HG03135 (cell line): ENCODE results near the gene ZNF385B.
"Not testable (repeated sequence)": the region's sequence is repeated elsewhere in the genome, so short reads cannot be mapped to it uniquely, and the experiment has no call there.

Experiments used
- ATAC-seq: cut with Tn5 transposase; IDR thresholded peaks from one replicate; pipeline ENCODE4 v1.9.1; 2021; ENCODE audit warnings: mild to moderate bottlenecking, moderate library complexity; ENCODE audit not compliant: unreplicated experiment

The ZNF385B gene

DNA sequence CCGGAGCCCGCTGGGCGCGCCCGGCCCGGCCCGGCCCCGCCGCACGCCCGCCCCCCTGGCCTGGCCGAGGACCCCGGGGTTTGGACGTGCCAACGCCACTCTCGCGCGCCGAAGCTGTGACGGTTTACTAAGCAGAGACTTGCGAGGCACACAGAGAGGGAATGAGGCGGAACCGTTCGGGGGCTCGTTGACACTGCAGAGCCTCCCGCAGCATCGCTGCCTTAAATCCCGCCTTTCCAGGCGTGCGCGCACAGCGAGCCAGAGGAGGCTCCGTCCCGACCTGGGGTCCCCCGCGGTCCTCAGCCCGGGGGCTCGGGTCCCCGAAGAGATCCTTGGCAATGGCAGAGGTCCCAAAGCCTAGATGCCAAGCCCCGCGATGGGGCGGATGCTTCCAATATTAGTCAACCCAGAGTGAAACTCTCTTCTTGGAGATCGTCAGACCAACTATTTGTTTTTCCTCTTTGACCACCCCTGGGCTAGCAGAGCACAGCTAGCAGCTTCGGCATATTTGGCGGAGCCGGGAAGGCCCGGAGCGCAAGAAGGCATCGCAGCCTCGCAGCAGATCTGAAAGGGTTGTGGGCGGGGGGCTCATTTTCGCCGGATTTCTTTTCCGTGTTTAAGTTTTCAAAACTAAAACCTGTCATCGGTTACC, at the start of gene ZNF385B:
Gene ZNF385B (minus strand): TSS at position 197 of the 652 bp plus-strand sequence.
- ATAC-seq = no peak

DNA sequence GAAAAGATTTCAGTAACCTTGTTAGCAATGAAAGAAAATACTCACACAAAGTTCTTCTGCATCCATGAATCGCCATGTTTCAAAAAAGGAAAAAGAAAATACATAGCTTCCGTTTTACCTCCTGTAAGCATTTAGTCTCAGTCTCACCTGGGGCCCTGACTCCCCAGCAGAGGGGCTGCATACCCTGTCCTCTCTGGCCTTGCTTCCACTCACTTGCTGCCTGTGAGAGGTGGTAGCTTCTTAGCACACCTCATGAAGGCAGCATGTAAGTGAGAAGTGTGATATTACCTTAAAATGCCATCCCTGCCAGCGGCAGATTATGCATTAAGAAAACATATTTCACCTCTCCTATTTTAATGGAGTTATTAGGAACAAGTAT, 49.3 kb upstream of the ZNF385B start:
- ATAC-seq = no peak

DNA sequence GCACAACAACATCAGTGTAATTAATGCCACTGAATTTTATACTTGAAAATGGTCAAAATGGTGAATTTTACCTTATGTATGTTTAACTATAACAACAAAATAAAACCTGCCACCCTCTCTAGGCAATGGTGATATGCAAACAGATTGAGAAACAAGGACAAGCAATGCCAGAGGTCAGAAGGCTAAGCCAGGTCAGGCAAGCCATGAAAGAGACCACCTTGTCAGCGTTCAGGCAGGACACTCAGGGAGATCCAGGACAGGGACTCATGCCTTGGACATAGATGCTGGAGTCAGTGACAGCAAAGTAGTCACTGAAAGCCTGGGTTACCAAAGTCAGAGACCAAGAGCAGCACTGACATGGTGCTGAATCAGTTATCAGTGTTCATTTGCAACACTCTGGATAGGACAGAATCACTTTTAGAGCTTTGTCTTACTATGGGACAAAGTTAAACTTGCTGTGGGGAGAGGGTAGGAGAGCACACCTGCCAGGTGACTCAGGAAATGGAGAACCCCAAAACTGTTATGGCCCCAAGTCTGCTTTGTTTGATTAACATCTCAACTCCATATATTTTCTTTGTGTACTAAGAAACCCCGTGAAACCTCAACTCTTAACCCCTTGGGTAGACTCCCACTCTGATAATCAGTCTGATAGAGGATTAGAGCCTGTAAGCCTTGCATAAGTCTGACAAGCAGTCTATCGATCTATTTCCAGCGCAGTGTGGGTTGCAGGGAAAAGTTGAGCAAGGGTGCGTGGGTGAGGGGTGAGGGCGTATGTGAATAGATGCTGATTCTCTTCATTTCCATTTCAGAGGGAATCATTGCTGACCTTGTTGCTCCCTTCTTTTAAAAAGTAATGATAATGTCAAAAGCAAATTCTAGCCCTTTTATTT, 48.7 kb upstream of the ZNF385B start:
- ATAC-seq = no peak

DNA sequence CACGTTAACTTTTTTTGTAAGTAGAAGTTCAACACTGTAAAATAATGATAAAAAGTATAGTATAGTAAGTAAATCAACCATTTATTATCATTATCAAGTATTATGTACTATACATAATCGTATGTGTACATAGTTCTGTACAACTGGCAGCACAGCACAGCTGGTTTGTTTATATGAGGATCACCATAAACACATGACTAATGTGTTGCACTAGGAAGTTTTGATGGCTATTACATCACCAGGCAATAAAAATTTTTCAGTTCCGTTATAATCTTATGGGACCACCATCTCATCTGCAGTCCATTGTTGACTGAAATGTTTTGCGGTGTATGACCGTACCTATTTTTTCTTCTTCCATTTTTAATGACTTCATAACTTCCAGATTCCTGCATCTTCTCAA, 39.2 kb upstream of the ZNF385B start:
- no peak for ATAC-seq

- no peak for ATAC-seq
Measured at GRCh38 chr2:179899666-179900065, 38.3 kb upstream of the ZNF385B start.

GRCh38 chr2:179898873-179899272, 37.5 kb upstream of the ZNF385B start:
- peak; percentile 92 for ATAC-seq

DNA sequence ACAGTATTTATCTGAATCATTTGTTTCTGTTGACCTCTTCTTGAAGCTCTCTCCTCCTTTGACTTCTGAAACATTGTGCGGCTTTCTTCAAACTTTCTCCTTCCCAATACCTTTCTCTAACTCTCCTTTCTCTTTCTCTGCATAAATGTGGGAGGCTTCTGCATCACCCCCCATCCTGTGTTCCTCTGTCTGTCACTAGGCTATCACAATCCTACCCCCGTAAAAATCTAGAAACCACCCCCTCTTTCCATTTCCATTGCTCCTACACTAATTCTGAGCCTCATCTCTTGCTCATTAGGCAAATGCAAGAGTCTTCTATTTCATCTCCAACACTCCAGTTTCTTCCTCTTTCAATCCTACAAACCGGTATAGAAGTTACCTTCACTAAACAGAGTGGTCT, 32.2 kb upstream of the ZNF385B start:
- ATAC-seq = no peak

DNA sequence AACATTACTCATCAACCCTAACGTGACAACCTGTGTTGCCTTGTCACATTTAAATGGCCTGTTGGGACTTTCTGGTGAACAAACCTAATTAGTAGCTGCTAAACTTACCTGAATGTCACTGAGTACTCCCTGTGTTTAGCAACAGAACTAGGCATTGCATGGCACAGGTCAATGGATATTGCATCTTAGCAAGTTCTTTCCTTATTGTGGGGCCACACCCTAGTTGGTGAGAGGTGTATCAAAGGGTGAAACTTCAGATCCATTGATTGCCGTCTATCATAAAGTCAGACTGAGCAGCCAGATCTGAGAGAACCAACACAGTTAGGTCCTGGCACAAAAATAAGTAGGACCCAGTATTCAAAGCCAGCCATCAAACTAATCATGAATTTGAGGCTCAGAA, 29.8 kb upstream of the ZNF385B start:
- ATAC-seq = no peak

DNA sequence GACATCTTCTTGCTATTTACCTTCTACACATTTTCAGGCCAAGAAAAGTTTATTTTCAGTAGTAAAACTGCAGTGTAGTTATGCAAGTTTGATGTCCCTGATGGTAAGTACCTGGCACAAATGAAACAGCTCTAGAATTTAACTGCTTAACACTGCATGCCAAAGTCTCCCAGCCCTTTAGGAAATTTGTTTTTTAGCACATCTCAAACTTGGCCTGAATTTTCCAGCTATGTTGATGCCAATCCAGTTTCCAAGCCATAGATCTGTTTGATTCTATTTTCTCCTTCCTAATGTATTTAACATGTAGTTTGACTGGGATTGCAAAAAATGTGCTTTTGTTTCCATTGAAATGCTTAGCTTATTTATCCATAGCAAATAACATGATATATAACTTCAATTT, 29.3 kb upstream of the ZNF385B start:
- no peak for ATAC-seq

DNA sequence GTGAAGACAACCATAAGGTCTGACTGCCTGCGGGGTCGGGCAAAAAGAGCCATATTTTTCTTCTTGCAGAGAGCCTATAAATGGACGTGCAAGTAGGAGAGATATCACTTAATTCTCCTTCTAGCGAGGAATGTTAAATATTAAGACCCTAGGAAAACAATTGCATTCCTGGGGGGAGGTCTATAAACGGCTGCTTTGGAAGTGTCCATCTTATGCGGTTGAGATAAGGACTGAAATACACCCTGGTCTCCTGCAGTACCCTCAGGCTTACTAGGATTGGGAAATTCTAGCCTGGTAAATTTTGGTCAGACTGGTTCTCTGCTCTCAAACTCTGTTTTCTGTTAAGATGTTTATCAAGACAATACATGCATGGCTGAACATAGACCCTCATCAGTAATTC, 27.2 kb upstream of the ZNF385B start:
- not testable (repeated sequence) for ATAC-seq

GRCh38 chr2:179884193-179884592, 22.8 kb upstream of the ZNF385B start:
- ATAC-seq = no peak

- no peak for ATAC-seq
Measured at GRCh38 chr2:179882851-179883806, 21.7 kb upstream of the ZNF385B start.

GRCh38 chr2:179877601-179878364, 16.4 kb upstream of the ZNF385B start:
- no peak for ATAC-seq

DNA sequence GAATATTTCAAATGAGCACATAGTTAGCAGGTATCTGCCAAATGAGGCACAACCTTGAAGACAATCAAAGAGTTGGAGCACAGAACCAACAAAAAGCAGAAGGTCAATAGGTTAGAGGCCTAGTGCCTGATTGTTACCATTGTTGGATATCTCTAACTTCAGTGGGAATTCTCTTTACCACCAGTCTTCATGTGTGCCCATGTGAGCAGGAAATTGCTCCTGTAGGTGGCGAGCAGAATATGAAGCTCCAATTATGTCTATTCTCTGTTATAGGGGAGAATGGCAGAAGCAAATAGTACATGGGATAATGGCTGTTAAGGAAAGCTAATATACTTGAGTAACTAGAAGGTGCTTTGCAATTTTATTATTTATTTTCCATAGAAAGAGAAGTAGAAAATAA, 14.9 kb upstream of the ZNF385B start:
- no peak for ATAC-seq

DNA sequence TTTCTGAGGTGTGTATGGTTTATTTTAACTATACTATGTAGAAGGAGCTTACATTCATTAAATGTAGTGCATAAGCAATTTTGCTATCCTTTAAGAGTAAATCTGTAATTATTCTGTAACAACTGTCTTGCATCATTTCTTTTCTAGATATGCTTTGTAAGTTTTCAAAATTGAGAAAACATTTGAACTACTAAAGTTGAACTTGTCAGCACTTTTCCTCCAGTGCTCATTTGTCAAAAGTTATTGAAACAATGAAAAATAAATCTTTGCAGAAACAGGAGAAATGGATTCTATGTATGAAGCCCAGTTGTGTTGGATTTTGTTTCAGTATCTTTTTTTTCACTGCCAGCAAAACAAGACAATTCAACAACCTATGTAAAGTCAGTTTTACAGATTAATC, 14.5 kb upstream of the ZNF385B start:
- no peak for ATAC-seq

- ATAC-seq = no peak
Measured at GRCh38 chr2:179862898-179863458, 1.6 kb upstream of the ZNF385B start.

- ATAC-seq = no peak
Measured at GRCh38 chr2:179861027-179861415, 391 bp downstream of the ZNF385B start.

DNA sequence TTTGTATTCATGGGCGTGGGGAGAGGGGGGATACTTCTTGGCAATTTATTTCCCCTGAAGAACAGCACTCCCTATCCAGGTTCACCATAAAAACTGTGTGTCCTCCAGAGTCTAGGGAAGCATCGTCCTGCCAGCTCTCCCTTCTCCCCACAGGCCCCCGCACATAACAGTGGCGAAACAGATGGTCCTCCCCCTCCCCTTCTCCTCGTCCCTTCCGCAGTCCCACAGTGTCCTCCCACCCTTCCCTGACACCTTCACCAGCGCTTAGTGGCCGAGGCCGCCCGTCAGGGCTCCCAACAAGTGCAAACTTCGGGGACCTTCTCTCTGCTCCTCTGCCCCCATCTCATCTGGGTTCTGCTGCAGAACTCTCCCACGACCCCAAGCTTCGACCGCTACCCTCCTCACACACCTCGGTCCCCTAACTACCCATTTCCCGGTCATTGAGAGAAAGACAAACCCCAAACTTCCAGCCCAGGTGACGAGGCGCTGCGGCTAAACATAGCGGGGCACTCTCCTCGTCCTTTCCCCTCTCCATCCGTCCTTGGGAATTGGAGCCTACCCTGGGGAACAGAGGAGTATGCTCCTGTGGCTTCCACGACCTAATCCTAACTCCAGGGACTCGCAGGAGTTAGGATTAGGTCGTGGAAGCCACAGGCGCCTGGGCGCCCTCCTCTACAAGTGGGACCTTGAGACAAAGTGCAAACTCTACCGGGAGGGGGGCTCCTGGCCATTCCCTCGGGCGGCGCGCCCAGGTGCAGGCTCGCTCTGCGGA, 971 bp downstream of the ZNF385B start:
- no peak for ATAC-seq

- ATAC-seq = no peak
Measured at GRCh38 chr2:179859523-179859922, 1.9 kb downstream of the ZNF385B start.
